ENCODE data around the gene ABCF2.
A peak's percentile ranks its signal among the peaks of the same experiment; 100 is the strongest.

ABCF2 gene

GRCh38 chr7:151226875-151227782 is at the start of gene ABCF2:
Gene ABCF2 (minus strand): TSS chr7:151227205. CDS start chr7:151226458, 747 bp downstream.
- peak; percentile 94 to 97 (median 96) for DNase-seq (ENCODE audit: low read depth in 2 of 3, low spot score in 2 of 3)

DNA sequence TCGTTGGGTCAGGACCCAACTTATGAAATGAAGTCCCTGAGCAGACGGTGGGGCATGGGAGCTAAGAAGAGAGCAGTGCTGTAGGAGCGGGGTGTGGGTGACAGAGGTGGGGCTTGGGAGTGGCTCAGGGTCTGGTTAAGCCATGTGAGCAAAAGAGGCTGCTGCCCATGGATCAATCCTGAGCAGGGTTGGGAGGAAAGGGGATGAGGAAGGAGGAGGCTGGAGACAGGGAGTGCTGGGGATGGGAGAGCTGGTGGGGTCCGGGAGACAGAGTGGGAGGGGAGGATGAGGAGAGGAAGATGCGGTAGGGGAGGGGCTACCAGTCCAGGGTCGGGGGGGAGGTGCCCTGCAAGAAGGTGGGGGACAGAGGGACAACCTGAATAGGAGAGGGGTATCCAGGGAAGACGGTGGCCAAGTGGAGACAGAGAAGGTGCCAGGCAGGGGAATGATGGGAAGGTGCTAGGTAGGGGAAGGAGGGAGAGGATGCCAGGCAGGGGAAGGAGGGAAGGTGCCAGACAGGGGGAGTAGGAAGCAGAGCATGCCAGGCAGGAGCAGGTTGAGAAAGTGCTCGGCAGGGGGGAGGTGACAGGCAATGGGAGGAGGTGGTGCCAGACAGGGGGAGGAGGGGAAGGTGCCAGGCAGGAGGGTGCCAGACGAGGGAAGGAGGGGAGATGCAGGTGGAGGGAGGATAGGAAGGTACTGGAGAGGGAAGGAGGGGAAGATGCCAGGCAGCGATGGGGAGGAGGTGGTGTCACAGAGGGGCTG is 49.0 kb upstream of the ABCF2 start:
- no peak for DNase-seq (ENCODE audit: low read depth in 2 of 3, low spot score in 2 of 3)

DNA sequence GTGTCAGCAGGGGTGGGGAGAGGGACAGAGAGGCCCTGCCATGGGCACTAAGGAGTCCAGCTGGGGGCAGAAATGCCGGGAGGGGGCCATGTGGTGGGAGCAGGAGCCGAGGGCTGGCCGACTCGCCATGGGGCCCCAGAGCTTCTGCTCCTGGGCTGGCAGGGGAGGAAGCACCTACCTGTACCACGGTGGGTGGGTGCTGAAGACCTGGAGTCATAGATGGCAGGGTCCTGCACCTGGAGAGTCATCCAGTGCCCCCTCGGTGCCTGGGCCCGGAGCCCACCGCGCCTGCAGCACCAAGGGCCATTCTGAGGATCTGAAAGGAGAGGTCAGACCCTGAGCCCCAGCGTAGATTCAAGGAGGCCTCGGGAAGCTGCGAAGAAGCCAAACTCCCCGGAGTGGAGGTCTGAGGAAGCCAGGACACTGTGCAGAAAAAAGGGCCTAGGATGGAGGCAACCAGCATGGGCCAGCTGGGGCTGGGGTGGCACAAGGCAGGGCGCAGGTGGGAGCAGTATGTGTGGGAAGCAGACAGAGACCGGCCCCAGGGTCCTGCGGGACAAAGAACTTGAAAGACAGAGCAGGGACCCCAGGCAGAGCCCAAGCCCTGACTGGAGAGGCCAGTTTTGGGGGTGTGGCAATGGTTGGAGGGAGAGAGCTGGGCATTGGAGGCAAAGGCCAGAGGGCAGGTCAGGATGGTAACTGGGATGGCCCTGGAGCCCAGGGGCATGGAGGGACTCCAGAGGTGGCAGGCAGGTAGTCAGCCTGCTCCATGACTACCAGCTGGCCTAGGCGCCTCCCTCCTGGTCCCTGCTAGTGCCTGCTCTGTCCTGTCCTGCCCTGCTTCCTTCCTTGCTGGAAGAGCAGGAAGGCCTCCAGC is 48.2 kb upstream of the ABCF2 start:
- no peak for DNase-seq (ENCODE audit: low read depth in 2 of 3, low spot score in 2 of 3)

- no peak for DNase-seq (ENCODE audit: low read depth in 2 of 3, low spot score in 2 of 3)
These were observed 47.4 kb upstream of the ABCF2 start for GRCh38 chr7:151274396-151274795.

DNA sequence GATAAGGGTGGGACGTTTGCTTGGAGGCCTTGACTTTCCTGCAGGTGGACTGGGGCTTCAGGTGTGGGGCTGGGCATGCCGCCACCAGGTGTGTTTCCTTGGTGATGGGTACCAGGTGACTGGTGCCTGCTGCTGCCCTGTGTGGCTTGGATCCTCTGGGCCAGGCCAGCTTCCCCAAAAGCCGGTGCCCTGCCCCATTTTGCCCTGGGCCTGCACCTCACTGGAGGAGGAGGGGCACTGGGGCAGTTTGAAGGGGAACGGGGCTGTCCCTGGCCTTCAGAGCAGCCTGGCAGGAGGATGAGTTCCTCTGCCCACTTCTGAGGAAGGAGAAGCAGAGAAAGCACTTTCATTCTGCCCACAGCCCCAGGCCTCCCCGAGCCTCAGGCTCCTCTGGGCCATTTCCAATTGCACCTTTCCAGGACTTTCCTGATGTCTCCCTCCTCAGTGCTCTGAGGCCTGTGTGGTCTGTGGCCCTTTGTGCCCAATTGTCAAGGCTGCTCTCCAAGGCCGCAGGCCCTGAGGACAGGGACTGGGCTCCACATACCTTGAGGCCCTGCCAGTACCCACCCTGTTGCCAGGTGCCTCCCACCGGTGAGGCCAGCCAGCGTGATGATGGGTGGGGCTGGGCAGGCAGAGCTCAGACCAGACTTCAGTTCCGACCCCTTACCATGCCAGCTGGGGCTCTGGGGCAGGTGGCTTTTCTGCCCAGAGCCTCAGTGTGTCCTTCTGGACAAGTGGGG is 46.8 kb upstream of the ABCF2 start:
- no peak for DNase-seq (ENCODE audit: low read depth in 2 of 3, low spot score in 2 of 3)

DNA sequence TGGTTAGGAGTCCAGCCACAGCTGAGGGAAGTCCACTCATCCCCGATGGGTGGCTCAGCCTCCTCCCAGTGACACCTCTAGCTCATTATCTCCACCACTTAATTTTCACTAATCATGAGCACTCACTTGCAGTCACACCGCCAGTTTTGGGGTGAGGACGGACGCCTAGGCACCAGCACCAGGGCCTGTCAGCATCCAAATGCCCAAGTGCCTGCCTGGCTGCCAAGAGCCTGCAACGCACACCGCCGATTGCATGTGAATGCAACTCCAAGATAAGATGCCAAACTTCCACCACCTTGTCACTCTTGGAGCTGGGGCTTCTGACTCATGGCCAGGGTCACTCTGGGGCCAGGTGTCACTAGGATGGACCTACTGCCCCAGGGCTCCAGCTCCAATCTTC is 45.9 kb upstream of the ABCF2 start:
- DNase-seq (ENCODE audit: low read depth in 2 of 3, low spot score in 2 of 3), result no peak

DNA sequence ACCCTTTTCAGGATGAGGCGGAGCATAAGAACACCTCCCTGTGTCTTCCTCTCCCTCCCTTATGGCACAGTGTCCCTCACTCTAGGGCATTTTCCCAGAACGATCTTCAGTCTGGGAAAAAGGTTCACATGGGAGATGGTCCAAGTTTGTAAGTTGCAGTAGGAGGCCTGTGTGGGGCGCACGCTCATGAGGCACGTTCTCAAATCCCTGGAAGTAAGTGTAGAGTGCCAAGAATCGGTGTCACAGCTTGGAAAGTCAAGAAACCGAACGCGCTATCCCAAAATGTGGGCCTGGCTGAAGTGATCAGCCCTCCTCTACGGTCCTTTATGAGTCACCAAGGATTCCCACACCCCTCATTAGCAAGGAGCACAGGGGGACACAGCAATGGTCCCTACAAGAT is 45.4 kb upstream of the ABCF2 start:
- DNase-seq (ENCODE audit: low read depth in 2 of 3, low spot score in 2 of 3), result no peak

DNA sequence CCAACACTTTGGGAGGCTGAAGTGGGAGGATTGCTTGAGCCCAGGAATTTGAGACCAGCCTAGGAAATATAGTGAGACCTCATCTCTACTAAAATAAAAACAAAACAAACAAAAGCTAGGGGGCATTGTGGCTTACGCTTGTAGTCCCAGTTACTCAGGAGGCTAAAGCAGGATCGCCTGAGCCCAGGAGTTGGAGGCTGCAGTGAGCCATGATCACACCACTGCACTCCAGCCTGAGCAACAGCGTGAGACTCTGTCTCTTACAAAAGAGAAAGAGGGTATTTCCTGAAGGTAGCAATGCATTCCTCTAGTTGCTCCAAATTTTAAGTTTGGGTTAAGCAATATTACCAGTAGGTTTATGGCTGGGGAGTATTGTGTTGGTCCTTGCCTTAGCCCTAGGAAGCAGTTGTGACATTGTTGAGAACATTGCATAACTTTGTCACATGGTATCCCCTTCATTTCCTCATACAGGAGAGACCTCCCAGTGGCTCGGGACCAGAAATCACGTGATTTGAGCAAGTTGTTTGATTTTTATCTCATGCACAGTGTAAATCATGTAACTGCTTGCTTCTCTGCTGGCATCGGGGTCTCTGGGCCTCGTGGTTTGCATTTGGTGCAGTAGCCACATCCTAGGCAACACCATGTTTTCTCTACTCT is 44.8 kb upstream of the ABCF2 start:
- no peak for DNase-seq (ENCODE audit: low read depth in 2 of 3, low spot score in 2 of 3)

DNA sequence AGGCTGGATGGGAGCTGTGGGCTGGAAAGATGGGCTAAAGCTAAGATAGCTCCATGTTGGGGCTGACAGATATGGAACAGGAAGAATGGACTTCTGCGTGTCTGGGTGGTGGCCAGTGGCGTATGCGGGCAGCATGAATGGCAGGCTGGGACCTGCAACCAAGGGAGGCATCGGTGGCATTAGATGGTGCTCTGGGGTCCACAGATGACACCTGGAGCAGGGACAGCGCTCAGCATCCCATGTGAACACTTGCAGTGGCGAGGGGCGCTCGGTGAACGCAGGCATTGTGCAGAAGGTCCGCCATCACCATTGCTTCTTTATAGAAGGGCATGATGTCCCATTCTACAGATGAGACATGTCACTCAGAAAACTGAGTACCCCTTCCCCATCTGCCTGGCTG is 42.5 kb upstream of the ABCF2 start:
- no peak for DNase-seq (ENCODE audit: low read depth in 2 of 3, low spot score in 2 of 3)

DNA sequence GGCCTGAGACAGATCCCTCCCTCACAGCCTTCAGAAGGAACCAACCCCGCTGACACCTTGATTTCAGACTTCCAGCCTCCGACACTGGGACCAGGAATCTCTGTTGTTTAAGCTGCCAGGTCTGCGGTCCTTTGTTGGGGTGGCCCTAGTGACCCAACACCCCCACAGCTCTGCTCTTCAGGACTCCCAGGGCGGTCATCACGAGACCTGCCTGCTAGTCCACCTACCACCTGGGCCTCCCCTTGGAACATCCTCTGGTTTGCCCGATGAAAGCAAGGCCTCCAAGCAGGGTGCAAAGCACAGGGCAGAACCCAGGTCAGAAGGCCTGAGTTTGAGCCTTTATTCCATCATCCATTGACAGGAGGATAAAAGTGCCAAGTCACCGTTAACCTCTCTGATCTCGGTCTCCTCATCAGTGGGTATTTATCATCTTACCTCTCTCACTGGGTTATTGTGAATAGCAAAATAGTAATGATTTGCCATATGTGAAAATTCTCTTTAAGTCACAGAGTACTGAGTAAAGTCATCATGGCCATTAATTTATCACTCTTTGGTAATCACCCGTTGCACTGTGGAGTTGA is 38.4 kb upstream of the ABCF2 start:
- DNase-seq (ENCODE audit: low read depth in 2 of 3, low spot score in 2 of 3), result no peak

- no peak for DNase-seq (ENCODE audit: low read depth in 2 of 3, low spot score in 2 of 3)
These were observed 37.6 kb upstream of the ABCF2 start for GRCh38 chr7:151264615-151265014.

GRCh38 chr7:151261529-151261928 is 34.5 kb upstream of the ABCF2 start:
- no peak for DNase-seq (ENCODE audit: low read depth in 2 of 3, low spot score in 2 of 3)

DNA sequence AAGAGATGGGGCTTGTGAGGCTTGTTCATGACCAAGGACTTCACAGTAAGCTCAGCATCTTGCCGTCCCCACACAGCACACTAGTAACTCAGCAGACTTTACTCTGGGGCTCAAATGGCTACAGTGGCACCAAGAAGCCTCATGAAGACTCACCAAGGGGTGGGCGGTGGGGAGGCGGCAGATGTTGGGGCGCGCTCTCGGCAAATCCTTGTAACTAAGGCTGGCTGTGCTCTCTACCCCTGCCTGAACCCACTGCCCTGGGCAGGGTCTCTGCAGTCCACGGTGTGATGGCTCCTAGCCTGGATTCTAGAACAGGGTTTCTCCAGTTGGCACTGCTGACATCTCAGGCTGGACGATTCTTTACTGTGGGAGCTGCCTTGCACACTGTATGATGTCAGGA is 33.9 kb upstream of the ABCF2 start:
- DNase-seq (ENCODE audit: low read depth in 2 of 3, low spot score in 2 of 3), result no peak

DNA sequence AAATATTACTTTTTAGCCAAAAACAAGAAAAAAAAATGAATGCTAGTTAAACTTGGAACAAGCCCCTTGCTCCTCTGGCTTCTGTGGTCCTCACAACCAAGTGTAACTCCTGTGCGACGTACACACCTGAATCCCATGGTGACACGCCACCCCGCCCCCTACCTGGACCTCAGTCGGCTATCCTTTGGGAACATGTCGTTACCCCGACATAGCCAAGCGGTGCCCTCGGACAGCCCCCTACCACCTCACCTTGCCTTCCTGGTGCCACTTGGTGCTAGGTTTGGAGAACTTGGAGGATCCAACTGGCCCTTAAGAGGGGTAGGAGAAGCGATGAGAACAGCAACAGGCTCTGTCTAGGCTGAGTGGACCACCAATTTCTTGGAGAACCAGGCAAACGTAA is 33.5 kb upstream of the ABCF2 start:
- no peak for DNase-seq (ENCODE audit: low read depth in 2 of 3, low spot score in 2 of 3)

DNA sequence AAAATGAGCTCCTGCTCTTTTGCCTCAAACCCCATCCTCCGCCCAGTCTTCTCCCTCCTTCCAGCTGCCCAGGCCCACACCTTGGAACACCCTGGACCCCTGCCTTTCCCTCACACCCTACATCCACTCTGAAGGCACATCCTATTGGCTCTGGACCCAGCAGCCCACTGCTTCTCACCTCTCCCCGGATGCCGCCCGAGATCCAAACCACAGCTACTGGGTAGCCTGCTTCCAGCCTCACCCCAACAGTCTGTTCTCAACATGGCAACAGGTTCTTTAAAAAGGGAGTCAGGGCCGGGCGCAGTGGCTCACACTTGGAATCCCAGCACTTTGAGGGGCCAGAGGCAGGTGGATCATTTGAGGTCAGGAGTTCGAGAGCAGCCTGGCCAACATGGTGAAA is 31.0 kb upstream of the ABCF2 start:
- no peak for DNase-seq (ENCODE audit: low read depth in 2 of 3, low spot score in 2 of 3)

- no peak for DNase-seq (ENCODE audit: low read depth in 2 of 3, low spot score in 2 of 3)
These were observed 29.5 kb upstream of the ABCF2 start for GRCh38 chr7:151256410-151257045.

DNA sequence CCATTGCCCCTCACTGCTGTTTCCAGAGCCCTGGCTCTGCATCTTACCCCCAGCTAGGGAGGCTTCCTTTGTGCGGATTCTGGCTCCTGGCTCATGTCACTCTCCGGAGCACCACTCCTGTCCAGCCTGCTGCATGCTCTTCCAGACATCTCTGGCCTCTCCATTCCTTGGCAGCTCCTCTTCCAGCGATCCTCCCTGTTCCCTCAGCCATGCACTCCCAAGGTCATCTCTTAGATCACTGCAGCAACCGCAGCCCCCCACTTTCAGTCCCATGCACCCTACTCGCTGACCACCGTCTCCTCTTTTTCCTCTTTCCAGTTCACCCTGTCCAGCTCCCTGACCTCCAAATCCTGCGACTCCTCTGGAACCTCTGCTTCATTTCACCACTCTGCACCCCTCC is 28.4 kb upstream of the ABCF2 start:
- no peak for DNase-seq (ENCODE audit: low read depth in 2 of 3, low spot score in 2 of 3)

- DNase-seq (ENCODE audit: low read depth in 2 of 3, low spot score in 2 of 3), result no peak
These were observed 27.8 kb upstream of the ABCF2 start for GRCh38 chr7:151254851-151255250.

DNA sequence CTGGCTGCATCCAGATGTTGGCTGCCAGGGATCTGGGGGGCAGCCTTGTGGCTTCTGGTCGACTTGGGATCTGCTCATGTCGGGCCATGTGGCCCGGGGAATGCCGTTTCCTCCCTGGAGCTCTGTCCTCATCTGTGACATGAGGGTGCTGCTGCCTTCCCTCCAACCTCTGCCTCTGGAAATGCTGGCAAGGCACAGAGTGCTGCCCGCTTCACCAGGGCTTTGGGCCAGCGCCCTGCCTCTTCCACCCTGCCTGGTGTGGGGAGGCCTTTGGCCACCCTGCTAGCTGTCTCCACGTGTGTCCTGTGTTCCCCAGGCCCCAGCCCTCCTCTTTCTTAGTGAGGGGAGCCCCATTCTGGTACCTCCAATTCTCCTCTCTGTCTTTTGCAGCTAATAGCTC is 27.3 kb upstream of the ABCF2 start:
- no peak for DNase-seq (ENCODE audit: low read depth in 2 of 3, low spot score in 2 of 3)

Data from activated CD8-positive, alpha-beta memory T cell treated with anti-CD3 and anti-CD28 coated beads for 48 hours (primary cell).